K562 (cell line): ENCODE data around the gene LRRC74B. TPM values are rescaled to one million over a fixed set of nuclear protein-coding genes. Genes with fewer than 3 reads are reported as not detected.

Experiments
- ATAC-seq: fragments of 200-7000 bp; cut with Tn5 transposase; 3 replicates; pipeline ENCODE4 v1.9.1; 2020; ENCODE audit warnings: moderate library complexity
- BruUV-seq: library from RNA; stranded (reverse); fragments of 400-500 nt; replicated peaks from 2 replicates; lab custom pipeline; 2021; lab: Mats Ljungman, UMichigan
- CTCF ChIA-PET: fragments of 300-600 bp; formaldehyde crosslinking; extraction: SDS; loops from one replicate; lab custom pipeline; 2021; ENCODE audit warnings: low intra/inter-chr PET ratio; lab: Yijun Ruan, JAX
- POLR2A ChIA-PET: fragments of 300-600, 350-650 bp; sonication (Branson Sonifier 250); formaldehyde crosslinking; extraction: SDS; loops from one replicate; lab custom pipeline; 2021; ENCODE audit warnings: antibody characterized with exemption, inconsistent platforms; lab: Yijun Ruan, JAX
- DNase-seq, 4 experiments: peaks; one replicate each; pipeline versions ENCODE4 v3.0.0 to v3.0.0-alpha.2; 2011 to 2018; ENCODE audit warnings: low spot score in 3 of 4, mixed read lengths in 3 of 4; ENCODE audit errors: extremely low read depth in 1 of 4
- FAIRE-seq: peaks from 2 replicates; lab custom pipeline; 2011; peaks lifted over from hg19 to GRCh38; lab: Jason Lieb, UNC
- H2AFZ ChIP-seq: 2 replicates; pipeline ENCODE4 v1.6.0; 2011; ENCODE audit warnings: low read depth, low read length, control low read depth, inconsistent platforms
- H3K27ac ChIP-seq: fragments of 200-600 bp; 3 replicates; pipeline ENCODE4 v1.8.0; 2011; ENCODE audit warnings: low read depth, mild to moderate bottlenecking, control low read depth, inconsistent platforms, low read length, moderate library complexity, mixed read lengths; ENCODE audit errors: extremely low read depth
- H3K27me3 ChIP-seq, 2 experiments: fragments of 300-600 bp in 1 of 2; 2 replicates in 1 of 2; 3 replicates in 1 of 2; pipeline versions ENCODE4 v1.6.0 to v1.8.0; 2011; ENCODE audit warnings: inconsistent platforms in 2 of 2, low read length in 2 of 2, mild to moderate bottlenecking in 1 of 2, mixed read lengths in 1 of 2, moderate library complexity in 1 of 2; ENCODE audit not compliant: control insufficient read depth in 2 of 2, insufficient read depth in 2 of 2
- H3K36me3 ChIP-seq: fragments of 300-600 bp; 3 replicates; pipeline ENCODE4 v1.8.0; 2011; ENCODE audit warnings: mild to moderate bottlenecking, low read length, inconsistent platforms; ENCODE audit not compliant: control insufficient read depth, insufficient read depth
- H3K4me1 ChIP-seq, 2 experiments: fragments of 200-600 bp in 1 of 2; replicated peaks in 1 of 2; 2 replicates in 1 of 2; 3 replicates in 1 of 2; pipeline versions ENCODE4 v1.5.1 to v1.8.0; 2011; ENCODE audit warnings: inconsistent platforms in 2 of 2, low read length in 2 of 2, mild to moderate bottlenecking in 1 of 2, mixed read lengths in 1 of 2, moderate library complexity in 1 of 2; ENCODE audit not compliant: control insufficient read depth in 2 of 2, insufficient read depth in 2 of 2
- H3K4me2 ChIP-seq: 2 replicates; pipeline ENCODE4 v1.6.1; 2011; ENCODE audit warnings: low read length, control low read depth, inconsistent platforms, mixed read lengths; ENCODE audit not compliant: insufficient read depth
- H3K4me3 ChIP-seq: fragments of 200-600 bp; sonication (generic), shearing (Covaris generic); 2 replicates; pipeline ENCODE4 v1.5.1; 2016; ENCODE audit warnings: control low read depth, inconsistent platforms
- H3K79me2 ChIP-seq: fragments of 200-600 bp; 3 replicates; pipeline ENCODE4 v1.8.0; 2011; ENCODE audit warnings: low read length, inconsistent platforms; ENCODE audit not compliant: control insufficient read depth, insufficient read depth
- H3K9ac ChIP-seq, 2 experiments: 2 replicates each; pipeline versions ENCODE4 v1.6.0 to v1.6.1; 2011; ENCODE audit warnings: low read depth in 2 of 2, low read length in 2 of 2, control low read depth in 1 of 2, inconsistent platforms in 1 of 2, mild to moderate bottlenecking in 1 of 2, mixed read lengths in 1 of 2; ENCODE audit not compliant: insufficient read depth in 1 of 2
- H3K9me1 ChIP-seq: one replicate; pipeline ENCODE4 v1.6.0; 2011; ENCODE audit warnings: inconsistent platforms, mild to moderate bottlenecking, low read length, moderate library complexity; ENCODE audit not compliant: control insufficient read depth, insufficient read depth
- H3K9me3 ChIP-seq: replicated peaks from 2 replicates; pipeline ENCODE4 v1.5.1; 2011; ENCODE audit warnings: low read depth, low read length, inconsistent platforms; ENCODE audit not compliant: control insufficient read depth, insufficient read depth
- H4K20me1 ChIP-seq: replicated peaks from 2 replicates; pipeline ENCODE4 v1.6.1; 2011; ENCODE audit warnings: low read length, inconsistent platforms, mixed read lengths; ENCODE audit not compliant: control insufficient read depth, insufficient read depth
- ATF1 ChIP-seq, 2 experiments: fragments of 450-650 bp in 1 of 2; IDR thresholded peaks; 2 replicates each; pipeline ENCODE4 v1.6.1; 2016; ENCODE audit warnings: missing compliant biosample characterization in 1 of 2, missing genetic modification characterization in 1 of 2
- FOXK2 ChIP-seq, 2 experiments: fragments of 450-650 bp; IDR thresholded peaks in 1 of 2; conservative IDR thresholded peaks in 1 of 2; 2 replicates each; pipeline ENCODE4 v1.6.1; 2016; ENCODE audit warnings: low read depth in 2 of 2, mild to moderate bottlenecking in 1 of 2
- XRCC4 ChIP-seq: IDR thresholded peaks from one replicate; pipeline ENCODE4 v1.6.1; 2011; ENCODE audit not compliant: insufficient read depth, insufficient read length; ENCODE audit errors: extremely low read depth
- ZNF212 ChIP-seq: fragments of 450-650 bp; formaldehyde crosslinking; IDR thresholded peaks from 2 replicates; pipeline ENCODE4 v1.4.0; 2020; ENCODE audit warnings: mild to moderate bottlenecking
- ZNF780A ChIP-seq: fragments of 250-450 bp; sonication (Bioruptor Pico); IDR thresholded peaks from 2 replicates; pipeline ENCODE4 v1.5.0; 2021; ENCODE audit warnings: mild to moderate bottlenecking
- WGBS: fragments of 100-300 bp; shearing (Covaris generic); methylation state at CpG from one replicate; pipeline ENCODE4 v1.1.6; 2016; ENCODE audit warnings: low coverage, mixed read lengths; ENCODE audit not compliant: insufficient coverage; ENCODE audit errors: missing lambda C conversion rate; 5-methylcytosine and 5-hydroxymethylcytosine counted together
- in situ Hi-C: fragments of 300-500 bp; cut with MboI; formaldehyde crosslinking; loops from 4 replicates; pipeline ENCODE4 v1.15.0; 2018; ENCODE audit warnings: inconsistent platforms, mixed read lengths
- intact Hi-C: fragments of 100-400 bp; cut with micrococcal nuclease; formaldehyde crosslinking; loops from 2 replicates; pipeline ENCODE4 v1.14.2; 2022
- polyA plus RNA-seq, 8 experiments: library from polyadenylated mRNA; depleted of rRNA in 4 of 8; stranded (reverse) in 5 of 8; unstranded in 3 of 8; fragments of >200 nt; fragmentation: Nextera tagmentation in 2 of 8; fragmentation: Illumina TruSeq in 1 of 8; extraction: Ambion mirVana in 2 of 8; extraction: Trizol in 1 of 8; gene quantifications; 2 replicates each; pipeline versions ENCODE4 v1.2.1 to v1.2.3, GENCODE V29; 2011 to 2014; ENCODE audit warnings: inconsistent platforms in 1 of 8, missing spikeins in 1 of 8
- total RNA-seq, 7 experiments: library from RNA; depleted of rRNA in 6 of 7; stranded (reverse); fragments of >200 nt in 6 of 7; fragmentation: Illumina TruSeq in 2 of 7; extraction: Trizol in 2 of 7; gene quantifications; 2 replicates each; pipeline versions ENCODE4 v1.2.1 to v1.2.3, GENCODE V29; 2011 to 2021; ENCODE audit warnings: low replicate concordance in 1 of 7
- TF ChIP-seq, protein P1 (sequence below): fragments of 450-650 bp; IDR thresholded peaks from 2 replicates; pipeline ENCODE4 v1.6.1; 2016; ENCODE audit warnings: mild to moderate bottlenecking
- TF ChIP-seq, protein P2 (sequence below), 2 experiments: IDR thresholded peaks in 1 of 2; conservative IDR thresholded peaks in 1 of 2; 2 replicates each; pipeline ENCODE4 v1.6.1; 2016; ENCODE audit warnings: low read depth in 2 of 2, mild to moderate bottlenecking in 1 of 2, missing compliant biosample characterization in 1 of 2, missing genetic modification characterization in 1 of 2, moderate library complexity in 1 of 2
- TF ChIP-seq, protein P3 (sequence below): fragments of 250-450 bp; sonication (Bioruptor Pico); IDR thresholded peaks from 2 replicates; pipeline ENCODE4 v1.5.0; 2021; ENCODE audit warnings: mild to moderate bottlenecking, moderate library complexity
- TF ChIP-seq, protein P4 (sequence below): IDR thresholded peaks from 2 replicates; pipeline ENCODE4 v1.6.1; 2014; ENCODE audit warnings: antibody characterized with exemption

The LRRC74B gene
- total and polyA plus RNA-seq, 9 of the 15 experiments (the other 6 are each of a cell fraction or from before 2014, with no cell fraction given): not detected

DNA sequence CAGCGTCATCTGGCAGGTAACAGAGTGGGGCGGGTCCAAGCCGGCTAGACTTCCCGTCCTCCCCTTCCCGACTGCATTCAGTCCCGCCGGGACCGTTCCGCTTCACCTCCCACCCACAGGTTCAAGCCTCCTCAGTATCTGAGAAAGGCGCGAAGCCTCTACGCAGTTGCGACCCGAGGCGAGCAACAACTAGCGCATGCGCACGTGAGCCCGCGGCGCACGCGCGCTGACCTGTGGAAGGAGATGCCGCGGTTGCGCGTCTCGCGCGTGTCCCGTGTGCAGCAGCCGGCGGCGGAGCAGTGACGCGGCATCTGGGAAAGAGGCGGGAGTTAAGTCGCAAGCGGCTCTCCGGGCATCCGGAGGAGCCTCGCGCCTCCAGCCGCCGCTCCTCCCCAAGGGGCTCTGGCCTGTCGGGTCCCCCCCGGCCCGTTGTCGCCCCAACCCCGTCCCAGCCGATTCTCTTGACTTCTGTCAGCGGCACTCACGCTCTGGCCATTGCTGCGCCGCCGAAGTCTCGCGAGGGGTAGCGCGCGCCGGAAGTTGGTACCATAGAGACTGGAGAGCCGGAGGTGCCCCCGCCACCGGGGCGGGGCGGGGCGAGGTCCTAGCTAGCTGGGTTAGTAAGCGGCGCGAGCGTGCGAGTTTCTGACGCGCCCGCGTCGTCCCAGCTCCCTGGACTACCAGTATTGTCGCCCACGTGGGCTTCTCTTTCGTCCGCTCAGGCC, 44.0 kb upstream of the LRRC74B start, which contains the start of gene THAP7:
Gene THAP7 (minus strand): TSS at position 518 of the 725 bp plus-strand sequence. CDS start 207 bp downstream, at position 311.
- in situ Hi-C loops (no loop called here), intact Hi-C loops (loop anchor here (1.0 to 5.0 kb wide), 7 partner anchors 12 to 494 kb away; partner anchors contain the start of genes LZTR1, MED15, PI4KA and SNAP29)
- peak within 1 kb of the TSS; percentile 88 for H3K4me2 ChIP-seq
- ATAC-seq: peak; percentile 91
- peak within 1 kb of the TSS; percentile 95 for H2AFZ ChIP-seq
- H3K79me2 ChIP-seq: peaks cover 46% of the 10 kb centered on the region
- H3K4me3 ChIP-seq: peak within 1 kb of the TSS; percentile 58
- peaks cover 25 to 76% of the 10 kb centered on the region in 2 experiments for H3K4me1 ChIP-seq
- POLR2A ChIA-PET: interaction anchor here (0.6 to 17.9 kb wide), 33 partner anchors 10 to 639 kb away, joined by 3 to 451 read pairs (median 5); partner anchors contain the start of genes AIFM3, CRKL, LZTR1 and P2RX6
- CTCF ChIA-PET: interaction anchor here (0.7 to 1.1 kb wide), 3 partner anchors 12 to 92 kb away, joined by 3 to 4 read pairs (median 3); partner anchors contain the start of gene LZTR1
- no peaks in the 10 kb centered on the region for H3K27me3 ChIP-seq
- H3K36me3 ChIP-seq: peaks cover 42% of the 10 kb centered on the region
- WGBS: under 1% methylated on average over 83 of the region's 83 CpGs
- H3K9me3 ChIP-seq: no peaks in the 10 kb centered on the region
- DNase-seq: peak; percentile 100
- FAIRE-seq: peak; percentile 95
- peaks cover 27% of the 10 kb centered on the region; the same call in 1 of the 2 replicates for H4K20me1 ChIP-seq
- H3K9me1 ChIP-seq: no peaks in the 10 kb centered on the region
- peak within 1 kb of the TSS; percentile 85 to 93 for H3K9ac ChIP-seq
- TSS peak; percentile 80 for BruUV-seq
- H3K27ac ChIP-seq: peak within 1 kb of the TSS; percentile 87
- TF ChIP-seq FOXK2 (conservative IDR thresholded peaks at IDR 0.05 in 1 of 2, IDR thresholded peaks at IDR 0.05 in 1 of 2; ENCODE audit: low read depth in 2 of 2) (no peak), XRCC4 (no peak), ATF1 (CRISPR knock-in tag; IDR thresholded peaks at IDR 0.05) (no peak), ATF1 (tag; IDR thresholded peaks at IDR 0.05) (no peak), ZNF212 (CRISPR knock-in tag) (peak; percentile 92), ZNF780A (CRISPR knock-in tag) (no peak)
- TF ChIP-seq, protein P1, sequence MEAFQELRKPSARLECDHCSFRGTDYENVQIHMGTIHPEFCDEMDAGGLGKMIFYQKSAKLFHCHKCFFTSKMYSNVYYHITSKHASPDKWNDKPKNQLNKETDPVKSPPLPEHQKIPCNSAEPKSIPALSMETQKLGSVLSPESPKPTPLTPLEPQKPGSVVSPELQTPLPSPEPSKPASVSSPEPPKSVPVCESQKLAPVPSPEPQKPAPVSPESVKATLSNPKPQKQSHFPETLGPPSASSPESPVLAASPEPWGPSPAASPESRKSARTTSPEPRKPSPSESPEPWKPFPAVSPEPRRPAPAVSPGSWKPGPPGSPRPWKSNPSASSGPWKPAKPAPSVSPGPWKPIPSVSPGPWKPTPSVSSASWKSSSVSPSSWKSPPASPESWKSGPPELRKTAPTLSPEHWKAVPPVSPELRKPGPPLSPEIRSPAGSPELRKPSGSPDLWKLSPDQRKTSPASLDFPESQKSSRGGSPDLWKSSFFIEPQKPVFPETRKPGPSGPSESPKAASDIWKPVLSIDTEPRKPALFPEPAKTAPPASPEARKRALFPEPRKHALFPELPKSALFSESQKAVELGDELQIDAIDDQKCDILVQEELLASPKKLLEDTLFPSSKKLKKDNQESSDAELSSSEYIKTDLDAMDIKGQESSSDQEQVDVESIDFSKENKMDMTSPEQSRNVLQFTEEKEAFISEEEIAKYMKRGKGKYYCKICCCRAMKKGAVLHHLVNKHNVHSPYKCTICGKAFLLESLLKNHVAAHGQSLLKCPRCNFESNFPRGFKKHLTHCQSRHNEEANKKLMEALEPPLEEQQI: no peak
- TF ChIP-seq, protein P2, sequence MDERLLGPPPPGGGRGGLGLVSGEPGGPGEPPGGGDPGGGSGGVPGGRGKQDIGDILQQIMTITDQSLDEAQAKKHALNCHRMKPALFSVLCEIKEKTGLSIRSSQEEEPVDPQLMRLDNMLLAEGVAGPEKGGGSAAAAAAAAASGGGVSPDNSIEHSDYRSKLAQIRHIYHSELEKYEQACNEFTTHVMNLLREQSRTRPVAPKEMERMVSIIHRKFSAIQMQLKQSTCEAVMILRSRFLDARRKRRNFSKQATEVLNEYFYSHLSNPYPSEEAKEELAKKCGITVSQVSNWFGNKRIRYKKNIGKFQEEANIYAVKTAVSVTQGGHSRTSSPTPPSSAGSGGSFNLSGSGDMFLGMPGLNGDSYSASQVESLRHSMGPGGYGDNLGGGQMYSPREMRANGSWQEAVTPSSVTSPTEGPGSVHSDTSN (CRISPR knock-in tag; IDR thresholded peaks at IDR 0.05; ENCODE audit: low read depth): no peak
- TF ChIP-seq, protein P2 (tag; conservative IDR thresholded peaks at IDR 0.05; ENCODE audit: low read depth): no peak
- TF ChIP-seq, protein P3, sequence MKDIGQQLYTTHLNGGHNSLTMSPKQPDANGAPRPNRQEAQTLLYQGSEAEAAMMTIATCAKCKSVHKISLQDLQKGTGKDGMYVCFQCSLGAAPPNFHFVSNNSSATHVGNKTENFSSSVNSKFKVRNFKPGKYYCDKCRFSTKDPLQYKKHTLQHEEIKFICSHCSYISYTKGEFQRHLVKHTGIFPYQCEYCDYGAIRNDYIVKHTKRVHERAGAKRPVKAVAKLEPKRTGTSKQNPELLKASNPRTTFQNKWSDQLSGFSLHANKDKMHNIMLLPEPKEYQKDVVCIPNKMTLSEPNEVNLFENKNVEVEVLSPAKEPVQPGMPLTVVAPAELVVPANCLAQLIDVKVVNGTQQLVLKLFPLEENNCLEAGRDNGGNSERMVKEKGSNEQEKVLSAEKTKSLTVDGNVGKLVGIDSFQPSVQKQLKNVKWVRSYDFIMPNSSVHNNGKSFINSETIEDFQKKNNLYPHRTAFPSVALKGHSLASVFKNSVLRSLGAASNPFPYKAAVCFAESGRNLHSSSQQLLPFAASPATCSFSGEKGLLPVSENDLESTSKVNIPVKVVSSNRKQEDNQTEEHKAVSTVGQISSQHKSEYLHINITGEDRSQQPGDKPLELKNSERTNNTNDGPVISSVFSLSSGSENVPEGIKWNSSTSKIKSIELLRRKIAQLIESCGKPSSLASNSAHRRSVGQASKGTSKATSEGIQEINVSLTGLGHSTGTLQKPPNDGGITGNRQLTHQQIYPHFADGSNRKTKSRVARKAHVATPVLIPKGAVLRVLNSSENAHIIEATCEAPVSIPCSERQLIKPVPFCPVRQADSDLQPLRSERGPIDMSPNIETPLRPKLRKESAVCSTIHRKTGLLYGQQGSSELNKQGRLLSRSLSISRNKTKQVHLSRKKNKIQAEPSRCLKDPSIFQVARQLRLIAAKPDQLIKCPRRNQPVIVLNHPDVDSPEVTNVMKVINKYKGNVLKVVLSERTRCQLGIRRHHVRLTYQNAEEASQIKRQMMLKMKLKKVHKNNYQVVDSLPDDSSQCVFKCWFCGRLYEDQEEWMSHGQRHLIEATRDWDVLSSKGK (CRISPR knock-in tag): no peak
- TF ChIP-seq, protein P4, sequence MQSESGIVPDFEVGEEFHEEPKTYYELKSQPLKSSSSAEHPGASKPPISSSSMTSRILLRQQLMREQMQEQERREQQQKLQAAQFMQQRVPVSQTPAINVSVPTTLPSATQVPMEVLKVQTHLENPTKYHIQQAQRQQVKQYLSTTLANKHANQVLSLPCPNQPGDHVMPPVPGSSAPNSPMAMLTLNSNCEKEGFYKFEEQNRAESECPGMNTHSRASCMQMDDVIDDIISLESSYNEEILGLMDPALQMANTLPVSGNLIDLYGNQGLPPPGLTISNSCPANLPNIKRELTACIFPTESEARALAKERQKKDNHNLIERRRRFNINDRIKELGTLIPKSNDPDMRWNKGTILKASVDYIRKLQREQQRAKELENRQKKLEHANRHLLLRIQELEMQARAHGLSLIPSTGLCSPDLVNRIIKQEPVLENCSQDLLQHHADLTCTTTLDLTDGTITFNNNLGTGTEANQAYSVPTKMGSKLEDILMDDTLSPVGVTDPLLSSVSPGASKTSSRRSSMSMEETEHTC: no peak
